HG02840 (cell line): Measurements from ENCODE around the gene NRIP1.
"Not testable (repeated sequence)": the region's sequence is repeated elsewhere in the genome, so short reads cannot be mapped to it uniquely, and the experiment has no call there.

ENCODE experiments used
- ATAC-seq: cut with Tn5 transposase; IDR thresholded peaks from one replicate; pipeline ENCODE4 v1.9.1; 2021; ENCODE audit warnings: mild to moderate bottlenecking, moderate library complexity, moderate number of reproducible peaks; ENCODE audit not compliant: unreplicated experiment, low FRiP score

Gene NRIP1

DNA sequence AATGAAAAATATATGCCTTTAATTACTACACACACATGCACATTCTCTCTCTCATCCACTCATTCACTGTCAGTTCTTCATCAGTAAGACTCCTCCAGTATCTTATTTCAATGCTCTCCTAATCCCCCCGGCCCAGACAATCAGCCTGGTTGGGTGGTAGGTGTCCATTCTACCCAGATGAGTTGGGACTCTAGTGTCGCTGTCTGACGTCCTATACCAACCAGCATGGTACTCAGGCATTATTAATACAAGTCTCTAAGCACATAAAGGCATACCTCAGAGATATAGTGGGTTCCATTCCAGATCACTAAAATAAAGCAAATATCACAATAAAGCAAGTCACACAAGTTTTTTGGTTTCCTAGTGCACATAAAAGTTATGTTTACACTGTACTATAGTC lies 19.8 kb downstream of the NRIP1 start:
- ATAC-seq: no peak

DNA sequence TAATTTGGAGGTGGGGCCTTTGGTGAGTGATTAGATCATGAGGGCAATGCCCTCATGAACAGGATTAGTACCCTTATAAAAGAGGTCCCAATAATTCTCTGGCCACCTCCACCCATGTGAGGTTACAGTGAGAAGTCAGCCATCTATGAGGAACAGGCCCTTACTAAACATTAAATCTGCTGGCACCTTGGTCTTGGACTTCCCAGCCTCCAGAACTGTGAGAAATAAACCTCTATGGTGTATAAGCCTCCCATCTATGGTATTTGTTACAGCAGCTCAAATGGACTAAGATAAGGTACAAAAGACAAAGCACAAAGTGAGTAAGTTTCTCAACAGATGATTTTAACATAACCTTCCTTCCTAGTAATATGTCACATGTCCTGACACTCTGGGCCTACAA lies 22.3 kb downstream of the NRIP1 start:
- no peak for ATAC-seq

DNA sequence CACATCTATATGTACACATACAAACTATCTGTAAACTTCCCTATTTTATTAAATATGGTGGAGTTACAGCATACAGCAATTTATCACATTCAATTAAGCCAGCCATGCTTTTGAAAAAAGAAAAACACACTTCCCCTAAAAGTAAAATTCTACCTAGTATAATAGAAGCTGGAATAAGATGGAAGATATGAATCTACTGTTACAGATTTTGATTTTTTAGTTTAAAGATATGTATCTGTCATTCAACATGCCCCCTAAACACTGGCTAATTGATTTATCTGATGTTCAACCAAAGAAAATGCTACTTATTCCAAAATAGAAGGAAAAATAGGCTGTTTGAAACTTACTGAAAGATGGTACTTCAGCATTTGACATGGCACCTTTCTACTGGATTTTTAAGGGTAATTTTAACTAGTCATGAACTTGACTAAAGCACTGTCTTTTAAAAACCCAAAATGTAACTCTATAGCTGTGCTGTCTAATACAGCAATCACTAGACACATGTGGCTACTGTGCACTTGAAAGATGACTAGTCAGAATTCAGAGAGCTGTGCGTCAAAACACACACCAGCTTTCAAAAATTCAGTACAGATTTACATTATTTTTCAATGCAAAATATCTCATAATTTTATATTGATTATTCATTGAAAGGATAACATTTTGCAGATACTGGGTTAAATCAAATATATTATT lies 25.0 kb downstream of the NRIP1 start:
- no peak for ATAC-seq

DNA sequence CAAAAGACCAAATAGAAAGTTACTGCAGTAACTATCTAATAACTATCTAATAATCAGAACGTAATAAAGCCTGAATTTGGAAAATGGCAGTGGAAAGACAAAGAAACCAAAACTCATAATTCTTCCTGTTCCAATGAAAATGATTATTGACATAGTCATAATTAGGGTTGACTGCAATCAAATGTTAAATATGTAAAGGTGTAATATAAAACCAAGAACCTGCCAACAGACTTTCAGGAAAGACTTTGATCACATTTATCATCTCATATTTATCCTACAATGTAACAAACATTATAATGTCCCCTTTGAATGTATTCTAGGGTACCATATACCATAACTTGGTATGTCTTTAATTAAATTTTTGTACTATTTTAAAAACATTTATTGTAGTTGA lies 26.9 kb downstream of the NRIP1 start:
- no peak for ATAC-seq

DNA sequence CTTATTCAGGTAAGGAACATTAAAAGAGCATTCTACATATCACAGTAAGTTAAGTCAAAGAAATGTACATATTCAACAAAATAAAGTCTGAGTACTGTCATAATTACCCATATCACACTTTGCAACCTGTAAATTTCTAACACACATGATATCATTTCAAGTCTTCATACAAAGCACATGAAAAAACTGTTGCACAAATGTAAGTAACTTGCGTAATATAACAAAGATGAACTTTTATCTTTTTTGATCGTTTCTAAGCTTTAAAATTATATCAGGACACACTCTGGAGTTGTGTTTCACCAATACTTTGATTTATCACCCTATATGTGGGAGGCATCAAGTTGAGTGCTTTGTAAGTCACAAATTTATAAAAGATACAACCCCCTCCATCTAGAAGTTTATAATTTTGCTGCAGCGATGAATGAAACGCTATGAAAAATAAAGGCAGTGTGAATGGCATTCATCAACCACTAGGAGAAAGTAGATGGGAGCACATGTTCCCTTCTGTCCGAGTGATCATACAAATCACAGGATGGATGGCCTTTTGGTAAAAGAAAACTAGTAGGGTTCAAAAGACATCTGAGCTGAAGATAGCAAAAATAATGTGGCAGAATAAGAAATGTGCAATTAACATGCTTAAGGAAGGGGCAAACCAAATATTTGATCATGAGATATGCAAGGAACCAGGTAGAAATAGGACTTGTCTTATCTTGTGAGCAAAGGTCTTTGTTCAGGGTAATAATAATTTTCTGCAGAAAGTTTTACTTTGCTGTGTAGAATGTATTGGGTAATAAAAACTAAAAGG lies 27.5 kb downstream of the NRIP1 start:
- no peak for ATAC-seq

DNA sequence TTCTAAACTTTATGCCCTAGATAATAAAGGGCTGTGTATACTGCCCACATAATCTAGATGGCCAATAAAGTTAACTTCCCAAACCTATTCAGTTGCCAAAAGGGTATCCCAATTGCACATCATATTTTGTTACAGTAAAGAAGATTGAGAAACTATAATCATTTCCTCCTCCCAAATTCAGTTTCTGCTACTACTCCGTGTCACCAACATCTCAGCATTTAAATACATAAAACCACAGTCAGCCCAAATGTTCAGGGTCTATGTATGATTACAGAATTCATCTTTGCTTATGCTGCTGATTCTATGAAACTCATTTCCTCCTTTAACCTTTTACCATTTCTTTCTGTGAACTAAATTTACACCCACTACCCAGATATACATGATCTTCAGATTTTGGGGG lies 28.6 kb downstream of the NRIP1 start:
- no peak for ATAC-seq

DNA sequence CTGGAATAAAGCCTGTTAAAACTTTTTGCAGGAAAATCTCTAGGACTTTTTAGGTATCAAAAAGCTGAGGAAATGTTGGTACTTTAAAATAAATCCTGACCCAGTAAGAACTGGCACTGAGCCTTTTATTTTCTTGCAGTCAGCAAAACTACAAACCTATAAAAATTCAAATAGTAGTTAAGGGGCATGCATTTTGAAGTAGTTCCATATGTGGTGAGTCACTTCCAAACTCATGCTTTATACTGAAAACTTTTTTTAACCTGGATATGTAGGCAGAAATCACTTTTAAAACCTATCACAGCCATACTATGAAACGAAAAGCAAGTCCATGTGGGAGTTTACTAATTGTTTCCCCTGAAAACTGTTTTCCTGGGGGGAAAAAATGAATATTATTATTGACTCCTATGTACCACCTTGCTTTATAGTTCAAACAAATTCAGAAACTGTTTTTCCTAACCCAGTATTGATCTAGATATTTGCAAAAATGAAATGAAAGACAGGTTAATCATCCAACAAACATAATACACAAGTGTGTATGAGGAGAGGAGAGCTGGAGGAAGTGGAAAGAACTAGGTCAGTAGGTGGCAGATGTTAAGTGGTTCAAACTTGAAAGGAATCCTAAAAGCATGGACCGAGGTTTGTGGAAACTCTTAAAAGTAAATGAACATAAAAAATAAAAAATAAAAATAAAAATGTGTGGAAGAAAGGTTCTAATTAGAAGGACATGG lies 30.5 kb downstream of the NRIP1 start:
- no peak for ATAC-seq

DNA sequence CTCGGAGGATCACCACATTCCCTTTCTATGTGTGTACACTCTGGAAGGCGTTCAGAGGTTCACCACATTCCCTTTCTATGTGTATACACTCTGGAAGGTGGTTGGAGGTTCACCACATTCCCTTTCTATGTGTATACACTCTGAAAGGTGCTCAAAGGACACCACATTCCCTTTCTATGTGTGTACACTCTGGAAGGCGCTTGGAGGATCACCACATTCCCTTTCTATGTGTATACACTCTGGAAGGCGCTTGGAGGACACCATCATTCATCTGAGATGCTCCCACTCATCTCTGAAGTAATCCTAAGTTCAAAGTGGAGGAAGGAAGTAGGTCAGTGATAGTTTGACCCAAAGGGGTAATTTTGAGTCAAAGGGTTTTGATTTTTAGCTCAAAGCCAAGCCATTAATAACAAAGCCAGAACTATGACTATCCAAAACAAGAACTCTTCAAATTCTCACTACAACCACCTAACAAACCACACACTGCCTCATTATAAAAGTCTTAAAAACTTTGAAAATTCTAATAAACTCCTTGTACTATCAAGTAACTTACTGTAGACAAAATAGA lies 32.9 kb downstream of the NRIP1 start:
- ATAC-seq: no peak

DNA sequence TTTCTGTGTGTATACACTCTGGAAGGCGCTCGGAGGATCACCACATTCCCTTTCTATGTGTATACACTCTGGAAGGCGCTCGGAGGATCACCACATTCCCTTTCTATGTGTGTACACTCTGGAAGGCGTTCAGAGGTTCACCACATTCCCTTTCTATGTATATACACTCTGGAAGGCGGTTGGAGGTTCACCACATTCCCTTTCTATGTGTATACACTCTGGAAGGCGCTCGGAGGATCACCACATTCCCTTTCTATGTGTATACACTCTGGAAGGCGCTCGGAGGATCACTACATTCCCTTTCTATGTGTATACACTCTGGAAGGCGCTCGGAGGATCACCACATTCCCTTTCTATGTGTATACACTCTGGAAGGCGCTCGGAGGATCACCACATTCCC lies 33.4 kb downstream of the NRIP1 start:
- not testable (repeated sequence) for ATAC-seq

DNA sequence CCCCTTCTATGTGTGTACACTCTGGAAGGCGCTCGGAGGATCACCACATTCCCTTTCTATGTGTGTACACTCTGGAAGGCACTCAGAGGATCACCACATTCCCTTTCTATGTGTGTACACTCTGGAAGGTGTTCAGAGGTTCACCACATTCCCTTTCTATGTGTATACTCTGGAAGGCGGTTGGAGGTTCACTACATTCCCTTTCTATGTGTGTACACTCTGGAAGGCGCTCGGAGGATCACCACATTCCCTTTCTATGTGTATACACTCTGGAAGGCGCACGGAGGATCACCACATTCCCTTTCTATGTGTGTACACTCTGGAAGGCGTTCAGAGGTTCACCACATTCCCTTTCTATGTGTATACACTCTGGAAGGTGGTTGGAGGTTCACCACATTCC lies 33.9 kb downstream of the NRIP1 start:
- not testable (repeated sequence) for ATAC-seq

DNA sequence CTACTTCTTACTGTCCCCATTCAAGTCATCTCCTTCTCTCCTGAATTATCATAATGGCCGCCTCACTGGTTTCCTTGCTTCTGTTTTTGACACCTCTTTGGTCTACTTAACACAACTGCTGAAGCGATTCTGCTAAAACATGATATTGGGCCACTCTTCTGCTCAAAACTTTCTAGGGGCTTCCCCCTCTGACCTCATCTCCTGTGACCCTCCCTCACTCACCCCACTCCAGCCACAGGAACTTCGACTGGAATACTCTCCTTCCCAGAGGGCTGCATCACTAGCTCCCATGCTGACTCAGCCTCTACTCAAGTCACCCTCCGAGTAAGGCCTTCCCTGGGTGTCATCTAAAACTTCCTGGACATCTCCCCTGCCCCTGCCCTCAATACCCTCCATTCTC lies 35.7 kb downstream of the NRIP1 start:
- no peak for ATAC-seq

DNA sequence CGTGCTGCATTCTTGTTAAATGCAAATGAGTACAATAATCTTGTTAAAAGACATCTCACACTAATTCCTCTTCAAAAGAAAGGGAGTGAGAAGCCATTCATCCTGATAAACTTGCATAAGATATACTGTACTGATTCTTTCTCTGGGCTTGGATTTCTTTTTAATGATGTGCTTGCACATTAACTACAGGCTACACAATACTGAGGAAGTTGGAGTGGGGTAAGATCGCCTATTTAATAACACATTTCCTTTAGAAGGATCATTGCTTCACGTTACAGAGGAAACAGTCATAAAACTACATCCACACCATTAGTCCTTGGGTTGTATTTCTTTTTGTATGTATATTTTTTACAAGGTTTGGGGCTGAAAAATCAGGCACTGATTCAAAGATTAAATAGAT lies 36.6 kb downstream of the NRIP1 start:
- no peak for ATAC-seq

DNA sequence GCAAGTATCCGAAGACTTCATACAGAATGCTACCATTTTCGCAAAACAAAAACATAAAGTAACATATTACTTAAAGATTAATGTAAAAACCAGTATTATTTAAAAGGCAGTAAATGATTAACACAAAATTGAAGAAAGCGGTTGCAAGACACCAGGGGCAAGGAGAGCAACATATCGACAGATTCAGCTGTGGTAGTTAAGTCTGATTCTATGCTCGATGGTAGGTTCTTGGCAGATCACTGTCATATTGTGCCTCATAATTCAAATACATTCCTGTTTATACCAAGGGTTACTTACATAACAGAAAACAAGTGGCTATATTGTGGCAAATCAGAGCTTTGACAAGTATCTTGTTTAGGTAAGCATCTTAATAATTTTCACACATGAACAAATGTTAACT lies 37.7 kb downstream of the NRIP1 start:
- ATAC-seq: no peak

DNA sequence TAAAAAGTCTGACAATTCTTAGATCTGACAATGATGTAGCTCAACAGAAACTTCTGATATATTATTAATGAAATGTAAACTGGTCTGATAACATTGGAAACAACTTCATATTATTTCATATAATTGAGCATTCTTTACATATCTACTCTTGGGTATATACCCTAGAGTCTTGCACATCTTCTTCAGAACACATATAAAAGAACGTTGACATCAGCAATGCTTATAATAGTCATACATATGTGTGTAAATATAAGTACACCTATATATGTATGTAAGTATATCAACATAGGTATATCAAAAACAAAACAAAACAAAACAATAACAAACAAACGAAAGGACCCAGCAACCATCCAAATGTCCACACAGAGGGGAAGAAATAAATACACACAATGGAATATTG lies 38.4 kb downstream of the NRIP1 start:
- ATAC-seq: no peak

DNA sequence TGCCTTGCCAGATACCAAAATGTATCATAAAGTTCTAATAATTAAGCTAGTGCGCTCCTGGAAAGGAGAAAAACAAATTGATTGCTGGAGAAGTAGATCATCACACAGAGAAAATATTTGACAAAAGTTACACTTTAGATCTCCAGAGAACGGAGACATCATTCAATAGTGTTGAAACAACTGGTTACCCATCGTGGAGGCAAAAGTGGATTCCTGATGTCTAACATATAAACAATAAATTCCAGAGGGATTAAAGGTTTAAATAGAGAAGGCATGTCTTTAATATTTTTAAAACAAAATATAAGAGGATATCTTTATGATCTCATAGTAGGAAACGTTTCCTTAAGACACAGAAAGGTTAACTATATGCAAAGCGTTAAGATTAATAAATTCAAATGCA lies 41.0 kb downstream of the NRIP1 start:
- no peak for ATAC-seq

DNA sequence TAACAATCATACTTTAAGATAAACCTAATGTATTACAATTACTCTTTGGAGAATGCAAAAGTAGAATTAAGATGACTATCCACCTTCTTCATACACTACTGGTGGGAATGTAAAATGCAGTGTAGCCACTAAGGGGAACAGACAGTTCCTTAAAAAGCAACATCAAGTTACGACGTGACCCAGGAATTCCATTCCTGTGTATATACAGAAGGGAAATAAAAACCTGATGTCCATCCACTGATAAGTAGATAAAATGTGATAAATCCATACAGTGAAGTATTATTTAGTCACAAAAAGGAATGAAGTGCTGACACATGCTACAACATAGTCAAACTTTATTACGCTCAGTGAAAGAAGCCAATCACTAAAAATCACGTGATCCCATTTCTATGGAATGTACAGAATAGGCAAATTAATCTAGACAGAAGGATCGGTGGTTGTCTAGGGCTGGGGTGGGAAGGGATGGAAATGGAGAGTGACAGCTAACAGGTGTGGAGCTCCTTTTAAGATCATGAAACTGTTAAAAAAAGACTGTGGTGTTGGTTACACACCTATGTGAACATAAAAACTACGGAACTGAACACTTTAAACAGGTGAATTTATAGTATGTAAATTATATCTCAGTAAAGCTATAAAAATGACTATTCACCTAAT lies 42.1 kb downstream of the NRIP1 start:
- ATAC-seq: no peak

DNA sequence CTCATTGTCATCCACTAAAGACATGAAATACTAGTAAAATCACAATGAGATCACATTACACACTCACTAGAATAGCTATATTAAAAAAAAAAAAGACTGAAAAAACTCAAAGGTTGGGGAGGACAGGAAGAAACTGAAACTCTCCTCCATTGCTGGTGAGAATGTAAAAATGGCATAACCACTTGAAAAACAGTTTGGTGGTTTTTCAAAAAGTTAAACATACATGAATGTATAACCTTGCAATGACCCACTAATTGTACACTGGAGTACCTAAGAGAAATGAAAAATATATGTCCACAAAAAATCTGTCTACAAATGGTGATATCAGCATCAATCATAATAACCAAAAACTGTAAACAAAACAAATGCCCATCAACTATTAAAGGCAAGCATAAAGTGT lies 44.0 kb downstream of the NRIP1 start:
- ATAC-seq: no peak

DNA sequence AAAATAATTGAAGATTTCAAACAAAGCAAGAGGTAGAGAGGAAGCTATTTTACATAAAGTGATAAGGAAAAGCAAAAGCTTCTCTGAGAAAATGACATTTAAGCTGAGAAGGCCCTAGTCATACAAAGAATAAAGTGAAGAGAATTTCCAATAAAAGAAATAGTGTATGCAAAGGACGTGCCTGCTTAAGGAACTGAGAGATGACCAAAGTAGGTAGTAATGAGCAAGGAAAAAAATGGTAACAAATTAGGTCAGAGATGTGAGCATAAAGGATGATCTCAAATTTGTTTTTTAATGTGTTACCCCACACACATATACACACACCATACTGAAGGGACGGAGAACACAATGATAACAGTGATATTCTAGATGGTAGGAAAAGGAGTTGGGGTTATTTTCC lies 46.4 kb downstream of the NRIP1 start:
- ATAC-seq: no peak

DNA sequence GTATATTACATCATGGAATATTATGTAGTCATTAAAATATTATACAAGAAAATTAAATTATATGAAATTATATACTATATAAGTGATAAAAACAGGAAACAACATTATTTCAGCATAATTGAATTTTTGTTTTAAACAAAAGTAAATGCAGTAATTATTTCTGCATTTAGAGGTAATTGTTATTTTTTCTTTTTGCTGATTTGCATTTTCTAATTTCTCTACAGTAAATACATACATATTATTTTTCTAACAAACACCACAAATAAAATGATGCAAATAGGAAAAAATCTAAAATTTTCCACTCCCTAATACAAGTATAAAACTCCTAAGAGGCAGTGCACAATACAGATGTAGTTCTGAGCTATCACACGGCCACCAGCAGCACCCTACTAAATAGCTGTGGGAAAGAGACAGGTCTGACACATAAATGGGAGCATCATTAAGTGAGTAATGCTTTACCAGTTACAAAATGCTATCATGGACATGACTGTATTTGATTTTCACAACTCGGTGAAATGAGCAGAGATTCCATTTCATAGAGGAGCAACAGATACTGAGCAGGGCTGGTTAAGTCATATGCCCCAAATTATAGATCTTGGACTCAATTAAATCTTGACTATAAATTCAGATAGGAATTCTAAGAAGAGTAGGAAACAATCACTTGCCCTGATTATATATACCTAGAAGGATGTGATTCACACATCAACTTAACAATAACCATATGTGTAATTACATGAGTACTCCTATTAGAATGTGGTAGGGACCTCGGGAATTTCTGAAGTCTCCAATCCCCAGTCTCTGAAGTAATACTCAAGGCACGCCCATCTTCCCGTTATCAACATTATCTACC lies 49.0 kb downstream of the NRIP1 start:
- ATAC-seq: no peak

DNA sequence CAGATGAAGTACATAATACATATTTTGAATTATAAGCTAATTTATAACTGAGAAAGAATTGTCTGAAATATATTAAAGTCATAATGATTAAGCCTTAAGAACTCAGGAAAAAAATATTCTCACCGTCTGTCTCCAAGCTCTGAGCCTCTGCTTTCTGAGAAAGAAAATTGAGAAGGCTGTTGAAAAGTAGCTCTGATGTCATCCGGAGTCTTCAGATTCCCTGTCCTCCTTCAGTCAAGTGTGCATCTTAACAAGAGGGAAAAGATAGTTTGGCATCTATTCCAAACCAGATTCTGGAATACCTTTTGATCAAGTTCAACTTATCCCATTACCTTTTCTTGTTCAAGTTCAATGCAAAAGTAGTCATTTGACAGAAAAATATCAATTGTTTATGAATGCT lies 50.6 kb downstream of the NRIP1 start:
- no peak for ATAC-seq
